Keratinocyte (primary cell): ENCODE measurements around the gene PSMB10. TPM values are rescaled to one million over a fixed set of nuclear protein-coding genes. Genes with fewer than 3 reads are reported as not detected.

Source experiments
- DNase-seq: peaks from one replicate; pipeline ENCODE4 v3.0.0-alpha.2; 2011; ENCODE audit warnings: low read depth, missing footprints, low spot score
- FAIRE-seq: peaks from 2 replicates; lab custom pipeline; 2011; peaks lifted over from hg19 to GRCh38; lab: Jason Lieb, UNC
- H2AFZ ChIP-seq: 2 replicates; pipeline ENCODE4 v1.6.0; 2012; ENCODE audit warnings: low read length, control low read depth, inconsistent platforms; ENCODE audit not compliant: control insufficient read depth
- H3K27ac ChIP-seq: 2 replicates; pipeline ENCODE4 v1.5.1; 2011; ENCODE audit warnings: low read length; ENCODE audit not compliant: control insufficient read depth, insufficient read depth
- H3K27me3 ChIP-seq: 3 replicates; pipeline ENCODE4 v1.6.0; 2011; ENCODE audit warnings: low read length; ENCODE audit not compliant: control insufficient read depth, insufficient read depth; ENCODE audit errors: extremely low read depth
- H3K36me3 ChIP-seq, 2 experiments: 2 replicates in 1 of 2; 3 replicates in 1 of 2; pipeline ENCODE4 v1.5.1; 2011; ENCODE audit warnings: low read length in 2 of 2, mild to moderate bottlenecking in 1 of 2; ENCODE audit not compliant: control insufficient read depth in 2 of 2, insufficient read depth in 2 of 2; ENCODE audit errors: extremely low read depth in 1 of 2
- H3K4me1 ChIP-seq: 3 replicates; pipeline ENCODE4 v1.5.1; 2011; ENCODE audit warnings: low read length; ENCODE audit not compliant: control insufficient read depth, insufficient read depth; ENCODE audit errors: extremely low read depth
- H3K4me2 ChIP-seq: 3 replicates; pipeline ENCODE4 v1.6.0; 2011; ENCODE audit warnings: low read depth, low read length; ENCODE audit not compliant: control insufficient read depth, insufficient read depth; ENCODE audit errors: extremely low read depth
- H3K4me3 ChIP-seq, 3 experiments: fragments of 200-600 bp in 1 of 3; sonication (generic) in 1 of 3; 2 replicates in 2 of 3; 3 replicates in 1 of 3; pipeline ENCODE4 v1.5.1; 2011 to 2016; ENCODE audit warnings: low read length in 3 of 3, mild to moderate bottlenecking in 3 of 3, control low read depth in 2 of 3, inconsistent platforms in 1 of 3, low read depth in 1 of 3, mixed read lengths in 1 of 3, mixed run types in 1 of 3, moderate library complexity in 1 of 3; ENCODE audit not compliant: control insufficient read depth in 2 of 3, insufficient read depth in 2 of 3; ENCODE audit errors: extremely low read depth in 1 of 3
- H3K79me2 ChIP-seq: 2 replicates; pipeline ENCODE4 v1.6.0; 2012; ENCODE audit warnings: low read length; ENCODE audit not compliant: control insufficient read depth, insufficient read depth
- H3K9ac ChIP-seq: 3 replicates; pipeline ENCODE4 v1.6.0; 2011; ENCODE audit warnings: low read length; ENCODE audit not compliant: control insufficient read depth, insufficient read depth; ENCODE audit errors: extremely low read depth
- H3K9me1 ChIP-seq: 3 replicates; pipeline ENCODE4 v1.6.0; 2011; ENCODE audit warnings: low read length; ENCODE audit not compliant: control insufficient read depth, insufficient read depth; ENCODE audit errors: extremely low read depth
- H3K9me3 ChIP-seq: 2 replicates; pipeline ENCODE4 v1.5.1; 2012; ENCODE audit warnings: low read depth, low read length; ENCODE audit not compliant: control insufficient read depth
- H4K20me1 ChIP-seq: 3 replicates; pipeline ENCODE4 v1.6.0; 2011; ENCODE audit warnings: low read length; ENCODE audit not compliant: control insufficient read depth, insufficient read depth; ENCODE audit errors: extremely low read depth
- EZH2 ChIP-seq: IDR thresholded peaks from one replicate; pipeline ENCODE4 v1.6.1; 2012; ENCODE audit warnings: inconsistent platforms, mild to moderate bottlenecking, low read length, moderate library complexity
- dilution Hi-C: fragments of 300-500 bp; cut with MboI; formaldehyde crosslinking; loops from one replicate; pipeline ENCODE4 v1.7.0; 2020; ENCODE audit warnings: low sequenced_read_pairs; ENCODE audit not compliant: extremely low pct_ligation_motif_present
- polyA plus RNA-seq, 5 experiments: library from polyadenylated mRNA; depleted of rRNA in 3 of 5; stranded (reverse) in 3 of 5; stranded (forward) in 1 of 5; unstranded in 1 of 5; fragments of >200 nt; gene quantifications; 1 replicate in 1 of 5; 2 replicates in 3 of 5; 3 replicates in 1 of 5; pipeline versions ENCODE4 v1.2.1 to v1.2.3, GENCODE V29; 2011 to 2012; ENCODE audit warnings: missing spikeins in 2 of 5, low read depth in 1 of 5, low replicate concordance in 1 of 5
- TF ChIP-seq, protein P1 (sequence below), 3 experiments: IDR thresholded peaks in 1 of 3; conservative IDR thresholded peaks in 1 of 3; optimal IDR thresholded peaks in 1 of 3; 2 replicates in 2 of 3; 3 replicates in 1 of 3; pipeline versions ENCODE3 to v1.5.1; 2011; ENCODE audit warnings: low read length in 3 of 3, mild to moderate bottlenecking in 3 of 3, moderate library complexity in 2 of 3, control low read depth in 1 of 3, inconsistent platforms in 1 of 3; ENCODE audit not compliant: insufficient read depth in 2 of 3; ENCODE audit errors: extremely low read depth in 1 of 3

The PSMB10 gene
- polyA plus RNA-seq, 1 donor (not counting 4 experiments of a cell fraction or from before 2014, with no cell fraction given), result 11.1 TPM

DNA sequence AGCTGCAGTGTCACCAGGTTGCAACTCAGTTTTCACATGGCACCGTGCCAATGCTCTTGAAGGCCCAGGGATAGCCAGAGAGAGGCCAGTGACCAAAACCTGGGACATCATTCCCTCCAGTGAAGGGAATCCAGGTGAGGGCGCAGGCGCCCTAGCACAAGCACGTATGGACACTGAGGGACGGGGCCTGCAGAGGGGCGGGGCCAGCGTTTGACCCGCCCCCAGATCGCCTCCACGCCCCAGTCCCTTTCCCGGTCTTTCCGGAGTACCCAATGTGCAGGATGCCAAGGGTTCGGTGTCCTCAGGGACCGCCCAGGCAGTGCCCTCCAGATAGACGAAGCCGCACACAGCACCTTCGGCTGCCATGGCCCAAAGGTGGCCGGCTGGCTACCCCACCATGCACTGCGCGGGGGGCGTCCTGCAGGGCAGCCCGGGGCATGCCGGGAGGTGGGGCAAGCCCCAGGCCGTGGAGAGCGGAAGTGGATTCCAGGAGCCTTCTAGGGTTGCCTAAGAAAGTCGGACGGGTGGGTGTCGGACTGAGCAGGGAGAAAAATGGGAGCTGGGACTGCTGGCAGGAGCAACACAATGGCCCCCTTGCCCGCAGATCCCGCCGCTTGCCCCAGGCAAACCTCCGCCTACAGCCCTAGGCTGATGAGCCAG, 27.1 kb upstream of the PSMB10 start:
- Histone ChIP-seq H3K36me3 (peaks cover 24 to 50% of the 10 kb centered on the region in 2 experiments), H3K4me1 (peaks cover 82% of the 10 kb centered on the region), H3K27me3 (no peaks in the 10 kb centered on the region), H3K9me3 (no peaks in the 10 kb centered on the region), H4K20me1 (peaks cover 9% of the 10 kb centered on the region), H3K4me3 (no peak overlapping the region), H3K9ac (no peak overlapping the region), H3K4me2 (peak overlapping the region; percentile 13), H2AFZ (no peak overlapping the region), H3K9me1 (peaks cover 9% of the 10 kb centered on the region), H3K79me2 (peaks cover 50% of the 10 kb centered on the region), H3K27ac (no peak overlapping the region)
- dilution Hi-C loops, result no loop called here
- FAIRE-seq (no peak), DNase-seq (no peak)
- TF ChIP-seq, protein P1, sequence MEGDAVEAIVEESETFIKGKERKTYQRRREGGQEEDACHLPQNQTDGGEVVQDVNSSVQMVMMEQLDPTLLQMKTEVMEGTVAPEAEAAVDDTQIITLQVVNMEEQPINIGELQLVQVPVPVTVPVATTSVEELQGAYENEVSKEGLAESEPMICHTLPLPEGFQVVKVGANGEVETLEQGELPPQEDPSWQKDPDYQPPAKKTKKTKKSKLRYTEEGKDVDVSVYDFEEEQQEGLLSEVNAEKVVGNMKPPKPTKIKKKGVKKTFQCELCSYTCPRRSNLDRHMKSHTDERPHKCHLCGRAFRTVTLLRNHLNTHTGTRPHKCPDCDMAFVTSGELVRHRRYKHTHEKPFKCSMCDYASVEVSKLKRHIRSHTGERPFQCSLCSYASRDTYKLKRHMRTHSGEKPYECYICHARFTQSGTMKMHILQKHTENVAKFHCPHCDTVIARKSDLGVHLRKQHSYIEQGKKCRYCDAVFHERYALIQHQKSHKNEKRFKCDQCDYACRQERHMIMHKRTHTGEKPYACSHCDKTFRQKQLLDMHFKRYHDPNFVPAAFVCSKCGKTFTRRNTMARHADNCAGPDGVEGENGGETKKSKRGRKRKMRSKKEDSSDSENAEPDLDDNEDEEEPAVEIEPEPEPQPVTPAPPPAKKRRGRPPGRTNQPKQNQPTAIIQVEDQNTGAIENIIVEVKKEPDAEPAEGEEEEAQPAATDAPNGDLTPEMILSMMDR (optimal IDR thresholded peaks at IDR 0.05 in 1 of 3, IDR thresholded peaks at IDR 0.05 in 1 of 3, conservative IDR thresholded peaks at IDR 0.05 in 1 of 3; ENCODE audit: extremely low read depth in 1 of 3, insufficient read depth in 2 of 3, low read length in 3 of 3), result peak in 1 of 3 experiments; percentile 8
- no peak for TF ChIP-seq EZH2

DNA sequence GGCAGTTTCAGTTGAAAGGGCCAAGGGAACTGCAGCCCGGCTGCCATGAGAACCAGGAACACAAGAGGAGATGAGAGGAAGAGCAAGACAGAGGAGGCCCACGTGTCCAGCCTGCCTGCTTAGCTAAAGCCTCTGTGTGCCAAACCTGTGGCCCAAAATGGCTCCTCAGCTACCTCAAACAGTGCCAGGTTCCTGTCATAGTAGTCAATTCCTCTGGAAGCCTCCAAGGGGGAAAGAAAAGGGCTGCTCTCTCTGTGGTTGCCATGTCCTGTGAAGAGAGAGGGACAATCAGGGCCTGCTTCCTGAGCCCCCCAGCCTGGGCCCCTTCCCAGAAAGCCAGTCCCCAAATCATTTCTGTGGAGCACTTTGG, 26.6 kb upstream of the PSMB10 start:
- Histone ChIP-seq H3K79me2 (peaks cover 55% of the 10 kb centered on the region), H3K27me3 (no peaks in the 10 kb centered on the region), H3K4me3 (no peak overlapping the region), H4K20me1 (peaks cover 9% of the 10 kb centered on the region), H3K27ac (no peak overlapping the region), H3K4me1 (peaks cover 80% of the 10 kb centered on the region), H3K9me1 (peaks cover 9% of the 10 kb centered on the region), H2AFZ (no peak overlapping the region), H3K9me3 (no peaks in the 10 kb centered on the region), H3K4me2 (no peak overlapping the region), H3K36me3 (peaks cover 29 to 55% of the 10 kb centered on the region in 2 experiments), H3K9ac (no peak overlapping the region)
- dilution Hi-C loops, result no loop called here
- DNase-seq, result no peak
- TF ChIP-seq EZH2, result no peak
- TF ChIP-seq, protein P1 (optimal IDR thresholded peaks at IDR 0.05 in 1 of 3, IDR thresholded peaks at IDR 0.05 in 1 of 3, conservative IDR thresholded peaks at IDR 0.05 in 1 of 3; ENCODE audit: extremely low read depth in 1 of 3, insufficient read depth in 2 of 3, low read length in 3 of 3), result no peak
- FAIRE-seq, result no peak
